ENCODE measurements around the gene MAP7D2. TPM values are rescaled to one million over a fixed set of nuclear protein-coding genes. Genes with fewer than 3 reads are reported as not detected.

MAP7D2 gene
- total RNA-seq, 1 experiment from 2014 or later = 45.4 TPM

DNA sequence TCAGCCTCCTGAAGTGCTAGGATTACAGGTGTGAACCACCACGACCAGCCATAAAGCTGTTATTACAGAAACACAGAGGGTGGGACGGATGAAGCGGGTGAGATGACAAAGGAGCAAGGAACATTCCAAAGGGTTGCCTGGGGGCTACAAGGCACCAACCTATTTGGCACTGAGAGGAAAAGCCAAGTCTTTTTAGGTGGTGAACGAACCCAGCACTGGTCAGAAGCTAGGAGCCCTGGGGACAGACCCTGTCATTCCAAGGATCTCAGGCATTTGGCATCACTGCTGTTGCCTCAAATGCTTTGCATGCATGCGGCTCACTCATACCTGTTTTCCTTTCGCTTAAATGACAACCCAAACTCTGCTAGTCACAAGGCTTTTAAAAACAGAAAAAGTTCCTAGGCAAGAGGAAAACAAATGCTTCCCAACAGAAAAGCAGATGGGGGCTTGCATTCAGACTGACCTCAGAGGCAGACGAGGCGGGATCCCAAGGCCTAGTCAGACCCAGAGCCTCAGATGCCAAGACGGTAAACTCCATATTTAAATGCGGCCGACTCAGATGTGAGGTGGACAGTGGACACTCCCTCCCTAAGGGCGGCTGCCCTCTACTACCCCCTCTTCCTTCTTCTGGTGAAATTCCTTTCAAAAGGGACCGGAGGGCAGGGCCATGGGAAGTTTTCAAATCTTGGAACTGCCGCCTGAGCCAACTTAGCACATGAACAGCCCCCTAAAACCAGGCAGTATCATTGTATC lies 4.5 kb downstream of the MAP7D2 start:
- POLR2A ChIA-PET = no interaction called here
- intact Hi-C loops (cut with micrococcal nuclease; ENCODE audit: unreplicated experiment) = no loop called here
- no peaks in the 10 kb centered on the region for H3K9me3 Mint-ChIP-seq (ENCODE audit: unreplicated experiment)
- no peaks in the 10 kb centered on the region for H3K27me3 Mint-ChIP-seq (ENCODE audit: insufficient read depth, unreplicated experiment)
- no peaks in the 10 kb centered on the region for H3K36me3 Mint-ChIP-seq (ENCODE audit: insufficient read depth, unreplicated experiment)
- no peaks in the 10 kb centered on the region for H3K9me3 ChIP-seq
- CTCF ChIA-PET = no interaction called here
- DNase-seq = no peak
- no peak overlapping the region for H3K4me3 Mint-ChIP-seq (ENCODE audit: unreplicated experiment)
- H3K27ac Mint-ChIP-seq (ENCODE audit: unreplicated experiment) = no peak overlapping the region
- TF ChIP-seq, protein P1, sequence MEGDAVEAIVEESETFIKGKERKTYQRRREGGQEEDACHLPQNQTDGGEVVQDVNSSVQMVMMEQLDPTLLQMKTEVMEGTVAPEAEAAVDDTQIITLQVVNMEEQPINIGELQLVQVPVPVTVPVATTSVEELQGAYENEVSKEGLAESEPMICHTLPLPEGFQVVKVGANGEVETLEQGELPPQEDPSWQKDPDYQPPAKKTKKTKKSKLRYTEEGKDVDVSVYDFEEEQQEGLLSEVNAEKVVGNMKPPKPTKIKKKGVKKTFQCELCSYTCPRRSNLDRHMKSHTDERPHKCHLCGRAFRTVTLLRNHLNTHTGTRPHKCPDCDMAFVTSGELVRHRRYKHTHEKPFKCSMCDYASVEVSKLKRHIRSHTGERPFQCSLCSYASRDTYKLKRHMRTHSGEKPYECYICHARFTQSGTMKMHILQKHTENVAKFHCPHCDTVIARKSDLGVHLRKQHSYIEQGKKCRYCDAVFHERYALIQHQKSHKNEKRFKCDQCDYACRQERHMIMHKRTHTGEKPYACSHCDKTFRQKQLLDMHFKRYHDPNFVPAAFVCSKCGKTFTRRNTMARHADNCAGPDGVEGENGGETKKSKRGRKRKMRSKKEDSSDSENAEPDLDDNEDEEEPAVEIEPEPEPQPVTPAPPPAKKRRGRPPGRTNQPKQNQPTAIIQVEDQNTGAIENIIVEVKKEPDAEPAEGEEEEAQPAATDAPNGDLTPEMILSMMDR (IDR thresholded peaks at IDR 0.05; ENCODE audit: insufficient read depth in 1 of 2, low read depth in 1 of 2, low read length in 1 of 2, severe bottlenecking in 1 of 2, unreplicated experiment in 1 of 2) = no peak
- no TSS peak for BruUV-seq (replicated peaks)
- H3K4me1 Mint-ChIP-seq (ENCODE audit: low read depth, unreplicated experiment) = peaks cover 10% of the 10 kb centered on the region
- H3K4me3 ChIP-seq (ENCODE audit: low read depth, low read length) = no peak overlapping the region
- H3K36me3 ChIP-seq (ENCODE audit: control insufficient read depth, insufficient read depth, low read length) = no peaks in the 10 kb centered on the region
- H3K27me3 ChIP-seq (replicated peaks; ENCODE audit: control insufficient read depth, insufficient read depth, low read length) = no peaks in the 10 kb centered on the region
- no peaks in the 10 kb centered on the region for H3K4me1 ChIP-seq

DNA sequence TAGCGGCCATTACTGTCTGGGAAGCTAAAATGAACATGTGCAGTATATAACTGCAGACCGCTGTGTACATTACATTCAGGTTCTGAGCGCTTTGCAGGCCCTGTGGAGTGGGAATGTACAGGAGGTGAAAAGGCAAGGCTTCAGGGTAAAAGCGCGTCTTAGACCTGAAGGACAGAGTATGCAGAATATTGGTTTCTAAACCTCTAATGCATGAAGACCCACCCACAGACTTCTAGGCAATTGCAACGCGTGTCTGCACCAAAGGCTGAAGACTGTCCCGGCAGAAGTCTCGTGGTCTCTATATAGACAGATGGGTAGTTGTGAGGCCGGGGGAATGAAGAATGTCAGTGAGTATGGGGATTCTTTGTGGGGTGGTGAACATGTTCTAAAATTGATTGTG lies 5.4 kb downstream of the MAP7D2 start:
- ChIA-PET POLR2A (no interaction called here), CTCF (no interaction called here)
- no peaks in the 10 kb centered on the region for H3K36me3 ChIP-seq (ENCODE audit: control insufficient read depth, insufficient read depth, low read length)
- TF ChIP-seq, protein P1 (IDR thresholded peaks at IDR 0.05; ENCODE audit: insufficient read depth in 1 of 2, low read depth in 1 of 2, low read length in 1 of 2, severe bottlenecking in 1 of 2, unreplicated experiment in 1 of 2) = no peak
- H3K27me3 Mint-ChIP-seq (ENCODE audit: insufficient read depth, unreplicated experiment) = no peaks in the 10 kb centered on the region
- no peaks in the 10 kb centered on the region for H3K9me3 Mint-ChIP-seq (ENCODE audit: unreplicated experiment)
- H3K27ac Mint-ChIP-seq (ENCODE audit: unreplicated experiment) = no peak overlapping the region
- H3K4me3 Mint-ChIP-seq (ENCODE audit: unreplicated experiment) = no peak overlapping the region
- H3K36me3 Mint-ChIP-seq (ENCODE audit: insufficient read depth, unreplicated experiment) = no peaks in the 10 kb centered on the region
- DNase-seq = no peak
- peaks cover 10% of the 10 kb centered on the region for H3K4me1 Mint-ChIP-seq (ENCODE audit: low read depth, unreplicated experiment)
- intact Hi-C loops (cut with micrococcal nuclease; ENCODE audit: unreplicated experiment) = no loop called here
- H3K9me3 ChIP-seq = no peaks in the 10 kb centered on the region
- no peaks in the 10 kb centered on the region for H3K4me1 ChIP-seq
- BruUV-seq (replicated peaks) = no TSS peak
- H3K27me3 ChIP-seq (replicated peaks; ENCODE audit: control insufficient read depth, insufficient read depth, low read length) = no peaks in the 10 kb centered on the region
- H3K4me3 ChIP-seq (ENCODE audit: low read depth, low read length) = no peak overlapping the region

DNA sequence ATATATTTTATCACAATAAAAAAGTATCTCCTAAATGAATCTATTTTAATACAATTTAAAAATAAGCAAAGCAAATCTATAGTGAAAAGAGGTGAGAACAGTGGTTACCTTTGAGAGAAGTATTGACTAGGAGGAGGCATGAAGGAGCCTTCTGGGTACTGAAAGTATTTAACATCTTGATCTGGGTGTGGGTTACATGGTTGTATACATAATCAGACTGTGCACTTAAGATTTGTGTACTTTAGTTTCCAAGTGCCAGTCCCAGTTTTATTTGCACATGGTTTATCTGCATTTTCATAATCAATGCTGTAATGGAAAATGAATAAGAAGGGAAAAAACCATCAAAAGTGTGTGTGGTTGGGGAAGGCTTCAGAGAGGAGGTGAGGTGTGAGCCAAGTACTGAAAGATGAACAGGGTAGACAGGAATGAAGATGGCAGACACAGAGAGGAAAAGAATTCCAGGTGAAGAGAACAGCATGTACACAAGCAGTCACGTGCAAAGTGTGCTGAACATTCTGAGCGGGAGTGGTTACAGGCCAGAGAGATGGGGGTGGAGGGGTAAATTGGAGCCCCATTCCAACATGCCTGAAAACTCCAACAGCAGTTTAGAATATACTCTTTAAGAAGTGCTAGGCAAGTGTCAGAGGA lies 14.6 kb downstream of the MAP7D2 start:
- no peak overlapping the region for H3K4me3 ChIP-seq (ENCODE audit: low read depth, low read length)
- BruUV-seq (replicated peaks) = no TSS peak
- POLR2A ChIA-PET = no interaction called here
- H3K36me3 ChIP-seq (ENCODE audit: control insufficient read depth, insufficient read depth, low read length) = no peaks in the 10 kb centered on the region
- no peaks in the 10 kb centered on the region for H3K9me3 ChIP-seq
- TF ChIP-seq, protein P1 (IDR thresholded peaks at IDR 0.05; ENCODE audit: insufficient read depth in 1 of 2, low read depth in 1 of 2, low read length in 1 of 2, severe bottlenecking in 1 of 2, unreplicated experiment in 1 of 2) = no peak
- DNase-seq = no peak
- H3K4me1 ChIP-seq = peaks cover 9% of the 10 kb centered on the region; the same call in 1 of the 2 replicates
- Mint-ChIP-seq H3K27ac (ENCODE audit: unreplicated experiment) (no peak overlapping the region), H3K4me1 (ENCODE audit: low read depth, unreplicated experiment) (peaks cover 12% of the 10 kb centered on the region), H3K27me3 (ENCODE audit: insufficient read depth, unreplicated experiment) (no peaks in the 10 kb centered on the region), H3K9me3 (ENCODE audit: unreplicated experiment) (no peaks in the 10 kb centered on the region), H3K36me3 (ENCODE audit: insufficient read depth, unreplicated experiment) (peaks cover 4% of the 10 kb centered on the region), H3K4me3 (ENCODE audit: unreplicated experiment) (no peak overlapping the region)
- CTCF ChIA-PET = no interaction called here
- intact Hi-C loops (cut with micrococcal nuclease; ENCODE audit: unreplicated experiment) = no loop called here
- no peaks in the 10 kb centered on the region for H3K27me3 ChIP-seq (replicated peaks; ENCODE audit: control insufficient read depth, insufficient read depth, low read length)
